OCI-LY1 (cell line): ENCODE measurements around the gene FRAS1.

ENCODE experiments used
- EZH2 ChIP-seq: fragments of 200-600 bp; sonication (generic), shearing (Covaris generic); IDR thresholded peaks from 2 replicates; pipeline ENCODE4 v1.8.0; 2017; ENCODE audit warnings: borderline replicate concordance, mixed run types, mild to moderate bottlenecking, antibody characterized with exemption, low read length, moderate library complexity, mixed read lengths
- TF ChIP-seq, protein P1 (sequence below): fragments of 200-600 bp; sonication (generic), shearing (Covaris generic); IDR thresholded peaks from 2 replicates; pipeline ENCODE4 v1.5.1; 2017; ENCODE audit warnings: mild to moderate bottlenecking, antibody characterized with exemption, low read length, moderate library complexity, mixed read lengths

DNA sequence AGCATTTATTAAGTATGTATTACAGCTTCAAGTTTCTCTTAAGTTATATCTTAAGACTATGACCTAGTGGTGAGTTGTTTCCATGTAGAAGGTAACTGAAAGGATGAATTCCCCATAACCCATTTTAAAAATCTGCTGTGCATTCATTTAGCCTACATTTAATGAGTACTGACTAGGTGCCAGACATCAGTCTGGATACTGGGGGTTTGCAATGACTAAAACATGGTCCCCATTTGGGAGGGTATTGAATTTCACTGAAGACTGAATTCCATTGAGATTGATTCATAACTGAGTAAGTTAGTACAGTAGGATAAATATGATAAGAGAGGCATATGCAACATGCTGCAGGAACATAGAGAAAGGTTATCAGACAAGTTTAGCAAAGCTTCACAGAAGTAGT is 241.5 kb downstream of the FRAS1 start:
- TF ChIP-seq, protein P1, sequence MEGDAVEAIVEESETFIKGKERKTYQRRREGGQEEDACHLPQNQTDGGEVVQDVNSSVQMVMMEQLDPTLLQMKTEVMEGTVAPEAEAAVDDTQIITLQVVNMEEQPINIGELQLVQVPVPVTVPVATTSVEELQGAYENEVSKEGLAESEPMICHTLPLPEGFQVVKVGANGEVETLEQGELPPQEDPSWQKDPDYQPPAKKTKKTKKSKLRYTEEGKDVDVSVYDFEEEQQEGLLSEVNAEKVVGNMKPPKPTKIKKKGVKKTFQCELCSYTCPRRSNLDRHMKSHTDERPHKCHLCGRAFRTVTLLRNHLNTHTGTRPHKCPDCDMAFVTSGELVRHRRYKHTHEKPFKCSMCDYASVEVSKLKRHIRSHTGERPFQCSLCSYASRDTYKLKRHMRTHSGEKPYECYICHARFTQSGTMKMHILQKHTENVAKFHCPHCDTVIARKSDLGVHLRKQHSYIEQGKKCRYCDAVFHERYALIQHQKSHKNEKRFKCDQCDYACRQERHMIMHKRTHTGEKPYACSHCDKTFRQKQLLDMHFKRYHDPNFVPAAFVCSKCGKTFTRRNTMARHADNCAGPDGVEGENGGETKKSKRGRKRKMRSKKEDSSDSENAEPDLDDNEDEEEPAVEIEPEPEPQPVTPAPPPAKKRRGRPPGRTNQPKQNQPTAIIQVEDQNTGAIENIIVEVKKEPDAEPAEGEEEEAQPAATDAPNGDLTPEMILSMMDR = no peak
- no peak for TF ChIP-seq EZH2
